Cardiac muscle cell (in vitro differentiated cells and primary cell): ENCODE results near the gene TRIO. TPM values are rescaled to one million over a fixed set of nuclear protein-coding genes. Genes with fewer than 3 reads are reported as not detected.

Experiments
- DNase-seq, 2 donors: peaks; one replicate each; pipeline versions ENCODE4 v3.0.0 to v3.0.0-alpha.2; 2010 to 2017; ENCODE audit warnings: low read depth in 1 of 2, low spot score in 1 of 2
- H3K27ac ChIP-seq: fragments of 200-600 bp; sonication (generic); 2 replicates; pipeline ENCODE4 v1.5.1; 2016
- H3K27me3 ChIP-seq: fragments of 200-600 bp; sonication (generic); 2 replicates; pipeline ENCODE4 v1.6.0; 2016; ENCODE audit warnings: control low read depth
- H3K36me3 ChIP-seq: fragments of 200-600 bp; sonication (generic); 2 replicates; pipeline ENCODE4 v1.5.1; 2016; ENCODE audit warnings: control low read depth
- H3K4me1 ChIP-seq: fragments of 200-600 bp; sonication (generic); 2 replicates; pipeline ENCODE4 v1.8.1; 2017; ENCODE audit warnings: low read depth, mild to moderate bottlenecking, mixed run types
- H3K4me3 ChIP-seq: fragments of 200-600 bp; sonication (generic); 2 replicates; pipeline ENCODE4 v1.5.1; 2016; ENCODE audit warnings: mild to moderate bottlenecking
- H3K9me3 ChIP-seq: fragments of 200-600 bp; sonication (generic); 2 replicates; pipeline ENCODE4 v1.5.1; 2017; ENCODE audit warnings: low read depth, mild to moderate bottlenecking, control low read depth
- CTCF ChIP-seq: IDR thresholded peaks from 2 replicates; pipeline ENCODE4 v1.5.1; 2012; ENCODE audit warnings: low read depth, mild to moderate bottlenecking, low read length
- polyA plus RNA-seq: library from polyadenylated mRNA; unstranded; fragments of >200 nt; fragmentation: Nextera tagmentation; extraction: Ambion mirVana; gene quantifications from 2 replicates; pipeline ENCODE4 v1.2.1, GENCODE V29; 2016
- total RNA-seq: library from RNA; depleted of rRNA; stranded (reverse); fragments of >200 nt; gene quantifications from 2 replicates; pipeline ENCODE4 v1.2.3, GENCODE V29; 2016

TRIO gene
- total and polyA plus RNA-seq, 2 experiments from 2014 or later, result 15.5 to 104 TPM

GRCh38 chr5:14172149-14172795 is 29.1 kb downstream of the TRIO start:
- no peak for TF ChIP-seq CTCF
- Histone ChIP-seq H3K4me1 (peaks cover 40% of the 10 kb centered on the region), H3K27me3 (no peaks in the 10 kb centered on the region), H3K36me3 (no peaks in the 10 kb centered on the region), H3K27ac (peak overlapping the region; percentile 65), H3K4me3 (no peak overlapping the region), H3K9me3 (no peaks in the 10 kb centered on the region)
- DNase-seq, result no peak

GRCh38 chr5:14173377-14174229 is 30.5 kb downstream of the TRIO start:
- TF ChIP-seq CTCF, result no peak
- peak overlapping the region; percentile 74 for H3K27ac ChIP-seq
- no peak for DNase-seq
- H3K4me3 ChIP-seq, result no peak overlapping the region
- no peaks in the 10 kb centered on the region for H3K36me3 ChIP-seq
- no peaks in the 10 kb centered on the region for H3K9me3 ChIP-seq
- peaks cover 49% of the 10 kb centered on the region for H3K4me1 ChIP-seq
- no peaks in the 10 kb centered on the region for H3K27me3 ChIP-seq

- Histone ChIP-seq H3K27me3 (no peaks in the 10 kb centered on the region), H3K9me3 (no peaks in the 10 kb centered on the region), H3K36me3 (no peaks in the 10 kb centered on the region), H3K27ac (peak overlapping the region; percentile 74), H3K4me3 (no peak overlapping the region), H3K4me1 (peaks cover 55% of the 10 kb centered on the region)
- DNase-seq, result peak in 1 of 2 donors; percentile 42
- TF ChIP-seq CTCF, result no peak
Observed at GRCh38 chr5:14174230-14174636, 31.1 kb downstream of the TRIO start.

GRCh38 chr5:14175381-14175780 is 32.2 kb downstream of the TRIO start:
- no peak for TF ChIP-seq CTCF
- no peaks in the 10 kb centered on the region for H3K27me3 ChIP-seq
- H3K4me3 ChIP-seq, result no peak overlapping the region
- no peak overlapping the region for H3K27ac ChIP-seq
- H3K4me1 ChIP-seq, result peaks cover 58% of the 10 kb centered on the region
- DNase-seq, result no peak
- H3K9me3 ChIP-seq, result no peaks in the 10 kb centered on the region
- H3K36me3 ChIP-seq, result no peaks in the 10 kb centered on the region

- Histone ChIP-seq H3K4me1 (peaks cover 50% of the 10 kb centered on the region), H3K27me3 (no peaks in the 10 kb centered on the region), H3K36me3 (no peaks in the 10 kb centered on the region), H3K9me3 (no peaks in the 10 kb centered on the region), H3K27ac (no peak overlapping the region), H3K4me3 (no peak overlapping the region)
- TF ChIP-seq CTCF, result no peak
- no peak for DNase-seq
Observed at GRCh38 chr5:14176888-14177287, 33.7 kb downstream of the TRIO start.
